CD4-positive, alpha-beta T cell treated with Interleukin-4 for 4 hours (primary cell): ENCODE results near the gene SCFD2.

Source experiments
- DNase-seq: peaks from one replicate; pipeline ENCODE4 v3.0.0-alpha.2; 2020

The SCFD2 gene

GRCh38 chr4:53132132-53132891 lies 233.5 kb downstream of the SCFD2 start:
- no peak for DNase-seq

GRCh38 chr4:53131562-53131925 lies 234.3 kb downstream of the SCFD2 start:
- no peak for DNase-seq

- DNase-seq: no peak
Measured at GRCh38 chr4:53130896-53131561, 234.8 kb downstream of the SCFD2 start.

GRCh38 chr4:53128706-53129357 lies 237.0 kb downstream of the SCFD2 start:
- DNase-seq: no peak

GRCh38 chr4:53128231-53128630 lies 237.6 kb downstream of the SCFD2 start:
- no peak for DNase-seq

GRCh38 chr4:53127365-53127764 lies 238.5 kb downstream of the SCFD2 start:
- DNase-seq: no peak

- no peak for DNase-seq
Measured at GRCh38 chr4:53126099-53126498, 239.8 kb downstream of the SCFD2 start.

GRCh38 chr4:53123819-53124218 lies 242.0 kb downstream of the SCFD2 start:
- DNase-seq: no peak

GRCh38 chr4:53123171-53123570 lies 242.7 kb downstream of the SCFD2 start:
- no peak for DNase-seq

GRCh38 chr4:53122280-53123116 lies 243.4 kb downstream of the SCFD2 start:
- no peak for DNase-seq

- no peak for DNase-seq
Measured at GRCh38 chr4:53121264-53121865, 244.5 kb downstream of the SCFD2 start.

GRCh38 chr4:53120778-53121177 lies 245.1 kb downstream of the SCFD2 start:
- no peak for DNase-seq

- DNase-seq: no peak
Measured at GRCh38 chr4:53119680-53120079, 246.2 kb downstream of the SCFD2 start.

GRCh38 chr4:53118676-53119075 lies 247.2 kb downstream of the SCFD2 start:
- no peak for DNase-seq

- DNase-seq: no peak
Measured at GRCh38 chr4:53116954-53117353, 248.9 kb downstream of the SCFD2 start.

- DNase-seq: no peak
Measured at GRCh38 chr4:53113431-53114225, 252.2 kb downstream of the SCFD2 start.

- no peak for DNase-seq
Measured at GRCh38 chr4:53105313-53105712, 260.5 kb downstream of the SCFD2 start.

GRCh38 chr4:53103481-53103880 lies 262.4 kb downstream of the SCFD2 start:
- DNase-seq: no peak

GRCh38 chr4:53101191-53101581 lies 264.7 kb downstream of the SCFD2 start:
- no peak for DNase-seq

- no peak for DNase-seq
Measured at GRCh38 chr4:53100501-53101190, 265.2 kb downstream of the SCFD2 start.

GRCh38 chr4:53098681-53099121 lies 267.2 kb downstream of the SCFD2 start:
- no peak for DNase-seq
